Gastrocnemius medialis (tissue), 4 donors: ENCODE data around the gene VPS37D.
A peak's percentile ranks its signal among the peaks of the same experiment; 100 is the strongest.

Experiments used
- POLR2A ChIP-seq, 2 donors: fragments of 450-650 bp; IDR thresholded peaks; one replicate each; pipeline ENCODE4 v1.6.1; 2017; ENCODE audit warnings: antibody characterized with exemption in 2 of 2, mild to moderate bottlenecking in 2 of 2, moderate library complexity in 2 of 2
- TF ChIP-seq, protein P1 (sequence below), 5 experiments: fragments of 450-650 bp in 3 of 5; fragments of 200-600 bp in 2 of 5; sonication (generic) in 2 of 5; IDR thresholded peaks in 4 of 5; conservative IDR thresholded peaks in 1 of 5; 1 replicate in 4 of 5; 2 replicates in 1 of 5; pipeline ENCODE4 v1.5.1; 2016 to 2019; ENCODE audit warnings: antibody characterized with exemption in 5 of 5, mild to moderate bottlenecking in 3 of 5, moderate library complexity in 3 of 5

DNA sequence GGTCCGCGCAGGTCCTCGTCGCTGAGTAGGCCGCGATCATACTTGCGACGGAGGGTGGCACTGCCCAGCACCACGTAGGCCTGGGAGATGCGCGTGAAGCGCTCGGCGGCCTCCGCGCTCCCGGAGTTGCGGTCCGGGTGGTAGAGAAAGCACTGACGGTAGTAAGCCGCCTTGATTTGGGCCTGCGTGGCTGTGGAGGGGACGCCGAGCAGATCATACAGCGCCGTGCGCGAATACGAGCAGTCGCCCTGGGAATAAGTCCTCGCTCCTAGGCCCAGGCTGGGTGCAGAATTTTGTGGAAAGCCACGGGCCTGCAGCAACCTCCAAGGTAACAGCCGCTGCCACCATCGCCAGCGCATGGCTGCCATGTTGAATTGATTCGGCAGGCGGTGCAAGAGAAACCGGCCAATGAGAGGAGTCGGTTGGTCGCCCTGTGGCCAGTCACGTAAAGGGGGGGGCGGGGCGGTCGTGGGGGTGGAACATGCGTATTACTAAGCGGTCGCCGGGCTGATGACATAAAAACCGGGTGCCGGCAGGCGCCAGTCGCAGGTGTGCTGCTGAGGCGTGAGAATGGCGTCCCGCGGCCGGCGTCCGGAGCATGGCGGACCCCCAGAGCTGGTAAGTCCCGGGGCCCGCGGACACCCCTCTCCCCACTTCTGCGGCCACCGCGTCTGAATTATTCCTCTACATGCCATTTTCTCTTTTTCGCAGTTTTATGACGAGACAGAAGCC, 15.6 kb downstream of the VPS37D start, which contains the start of the genes BUD23 and DNAJC30:
- TF ChIP-seq, protein P1, sequence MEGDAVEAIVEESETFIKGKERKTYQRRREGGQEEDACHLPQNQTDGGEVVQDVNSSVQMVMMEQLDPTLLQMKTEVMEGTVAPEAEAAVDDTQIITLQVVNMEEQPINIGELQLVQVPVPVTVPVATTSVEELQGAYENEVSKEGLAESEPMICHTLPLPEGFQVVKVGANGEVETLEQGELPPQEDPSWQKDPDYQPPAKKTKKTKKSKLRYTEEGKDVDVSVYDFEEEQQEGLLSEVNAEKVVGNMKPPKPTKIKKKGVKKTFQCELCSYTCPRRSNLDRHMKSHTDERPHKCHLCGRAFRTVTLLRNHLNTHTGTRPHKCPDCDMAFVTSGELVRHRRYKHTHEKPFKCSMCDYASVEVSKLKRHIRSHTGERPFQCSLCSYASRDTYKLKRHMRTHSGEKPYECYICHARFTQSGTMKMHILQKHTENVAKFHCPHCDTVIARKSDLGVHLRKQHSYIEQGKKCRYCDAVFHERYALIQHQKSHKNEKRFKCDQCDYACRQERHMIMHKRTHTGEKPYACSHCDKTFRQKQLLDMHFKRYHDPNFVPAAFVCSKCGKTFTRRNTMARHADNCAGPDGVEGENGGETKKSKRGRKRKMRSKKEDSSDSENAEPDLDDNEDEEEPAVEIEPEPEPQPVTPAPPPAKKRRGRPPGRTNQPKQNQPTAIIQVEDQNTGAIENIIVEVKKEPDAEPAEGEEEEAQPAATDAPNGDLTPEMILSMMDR (IDR thresholded peaks at IDR 0.05 in 4 of 5, conservative IDR thresholded peaks at IDR 0.05 in 1 of 5), result peak in 1 of 5 experiments; percentile 27
- TF ChIP-seq POLR2A (IDR thresholded peaks at IDR 0.05), result peak; percentile 84 to 89
